Ascending aorta (tissue), 2 donors: ENCODE data around the gene MTHFD2L. TPM values are rescaled to one million over a fixed set of nuclear protein-coding genes. Genes with fewer than 3 reads are reported as not detected.

Source experiments
- DNase-seq, 2 donors: peaks; one replicate each; pipeline ENCODE4 v3.0.0-alpha.2; 2019; ENCODE audit warnings: low spot score in 2 of 2
- H3K27ac ChIP-seq, 2 donors: fragments of 200-600 bp; sonication (generic); one replicate each; pipeline ENCODE4 v1.5.1; 2016 to 2017; ENCODE audit warnings: mild to moderate bottlenecking in 1 of 2
- H3K27me3 ChIP-seq: fragments of 200-600 bp; sonication (generic); one replicate; pipeline ENCODE4 v1.5.1; 2017
- H3K36me3 ChIP-seq, 2 donors: fragments of 200-600 bp; sonication (generic); one replicate each; pipeline ENCODE4 v1.5.1; 2016
- H3K4me1 ChIP-seq, 2 donors: fragments of 200-600 bp; sonication (generic); one replicate each; pipeline ENCODE4 v1.5.1; 2016 to 2017; ENCODE audit warnings: mild to moderate bottlenecking in 1 of 2
- H3K4me3 ChIP-seq, 2 donors: fragments of 200-600 bp; sonication (generic); one replicate each; pipeline ENCODE4 v1.5.1; 2016 to 2017; ENCODE audit warnings: mild to moderate bottlenecking in 1 of 2
- H3K9me3 ChIP-seq, 2 donors: fragments of 200-600 bp; sonication (generic); one replicate each; pipeline ENCODE4 v1.5.1; 2016
- CTCF ChIP-seq, 3 experiments: fragments of 200-600 bp in 2 of 3; fragments of 450-650 bp in 1 of 3; sonication (generic) in 2 of 3; IDR thresholded peaks; one replicate each; pipeline ENCODE4 v1.5.1; 2016 to 2019; ENCODE audit warnings: antibody characterized with exemption in 3 of 3, mild to moderate bottlenecking in 1 of 3, moderate library complexity in 1 of 3
- intact Hi-C: fragments of 100-400 bp; cut with DNase I; formaldehyde crosslinking; loops from one replicate; pipeline ENCODE4 v1.15.1; 2023
- total RNA-seq: library from RNA; depleted of rRNA; stranded (reverse); fragments of >200 nt; gene quantifications from one replicate; pipeline ENCODE4 v1.1.0, GENCODE V29; 2016

The MTHFD2L gene
- total RNA-seq, 1 donor from 2014 or later: not detected

- Histone ChIP-seq H3K27me3 (no peaks in the 10 kb centered on the region), H3K9me3 (no peaks in the 10 kb centered on the region), H3K27ac (peak overlapping the region in 1 of 2 donors; percentile 4), H3K4me3 (no peak overlapping the region), H3K4me1 (peaks cover 3 to 21% of the 10 kb centered on the region in 2 donors), H3K36me3 (no peaks in the 10 kb centered on the region)
- intact Hi-C loops: loop anchor here (10.0 kb wide), 1 partner anchor 1222 kb away; no protein-coding TSS in a partner anchor
- peak; percentile 41 to 86 for DNase-seq
- no peak for TF ChIP-seq CTCF (IDR thresholded peaks at IDR 0.05)
These were observed 40.8 kb upstream of the MTHFD2L start for GRCh38 chr4:74117024-74117534.

GRCh38 chr4:74118600-74119338 is 39.1 kb upstream of the MTHFD2L start:
- Histone ChIP-seq H3K36me3 (no peaks in the 10 kb centered on the region), H3K9me3 (no peaks in the 10 kb centered on the region), H3K27me3 (no peaks in the 10 kb centered on the region), H3K4me3 (no peak overlapping the region), H3K27ac (no peak overlapping the region), H3K4me1 (peaks cover 0 to 21% of the 10 kb centered on the region in 2 donors)
- intact Hi-C loops: loop anchor here (10.0 kb wide), 1 partner anchor 1224 kb away; no protein-coding TSS in a partner anchor
- no peak for TF ChIP-seq CTCF (IDR thresholded peaks at IDR 0.05)
- DNase-seq: no peak

GRCh38 chr4:74120086-74120485 is 37.8 kb upstream of the MTHFD2L start:
- Histone ChIP-seq H3K27me3 (no peaks in the 10 kb centered on the region), H3K4me3 (no peak overlapping the region), H3K27ac (no peak overlapping the region), H3K36me3 (no peaks in the 10 kb centered on the region), H3K4me1 (peaks cover 0 to 21% of the 10 kb centered on the region in 2 donors), H3K9me3 (no peaks in the 10 kb centered on the region)
- intact Hi-C loops: no loop called here
- no peak for TF ChIP-seq CTCF (IDR thresholded peaks at IDR 0.05)
- no peak for DNase-seq

GRCh38 chr4:74121643-74122579 is 36.0 kb upstream of the MTHFD2L start:
- DNase-seq: no peak
- intact Hi-C loops: no loop called here
- no peak overlapping the region for H3K4me3 ChIP-seq
- H3K9me3 ChIP-seq: no peaks in the 10 kb centered on the region
- H3K4me1 ChIP-seq: peaks cover 0 to 15% of the 10 kb centered on the region in 2 donors
- no peak overlapping the region for H3K27ac ChIP-seq
- no peaks in the 10 kb centered on the region for H3K27me3 ChIP-seq
- TF ChIP-seq CTCF (IDR thresholded peaks at IDR 0.05): no peak
- no peaks in the 10 kb centered on the region for H3K36me3 ChIP-seq

- peak in 1 of 2 donors; percentile 69 for DNase-seq
- TF ChIP-seq CTCF (IDR thresholded peaks at IDR 0.05): no peak
These were observed 34.7 kb upstream of the MTHFD2L start for GRCh38 chr4:74123065-74123728.

More at GRCh38 chr4:74123065-74123728, 34.7 kb upstream of the MTHFD2L start:
- intact Hi-C loops: no loop called here
- no peaks in the 10 kb centered on the region for H3K9me3 ChIP-seq
- no peak overlapping the region for H3K4me3 ChIP-seq
- no peak overlapping the region for H3K27ac ChIP-seq
- no peaks in the 10 kb centered on the region for H3K36me3 ChIP-seq
- H3K4me1 ChIP-seq: peaks cover 0 to 6% of the 10 kb centered on the region in 2 donors
- H3K27me3 ChIP-seq: no peaks in the 10 kb centered on the region
